Sciatic nerve (tissue), 2 donors: ENCODE results near the gene VPS13D. TPM values are rescaled to one million over a fixed set of nuclear protein-coding genes. Genes with fewer than 3 reads are reported as not detected.

Experiments used
- ATAC-seq: fragments of 200-7000 bp; cut with Tn5 transposase; one replicate; pipeline ENCODE4 v1.9.1; 2020; ENCODE audit warnings: mild to moderate bottlenecking, moderate library complexity
- DNase-seq: peaks from one replicate; pipeline ENCODE4 v3.0.0-alpha.2; 2020; ENCODE audit warnings: low spot score
- intact Hi-C: fragments of 100-400 bp; cut with DNase I; formaldehyde crosslinking; loops from one replicate; pipeline ENCODE4 v1.14.2; 2022
- total RNA-seq: library from RNA; stranded (reverse); fragmentation: NEBNext Ultra II Directional; extraction: Animal tissue kit (Norgen Biotek cat#: 25700); gene quantifications from one replicate; pipeline ENCODE4 v1.2.1, GENCODE V29; 2021
- donor health status: DM: no; HTN: no; CAD: no.
- donor health status: DM: no; HTN: no; CAD: no.

The VPS13D gene
- total RNA-seq, 1 donor from 2014 or later = 123 TPM

- intact Hi-C loops = no loop called here
- DNase-seq (no peak), ATAC-seq (no peak)
These were observed 178.2 kb downstream of the VPS13D start for GRCh38 chr1:12407962-12408454.

GRCh38 chr1:12408662-12409061 is 178.8 kb downstream of the VPS13D start:
- DNase-seq (no peak), ATAC-seq (no peak)
- intact Hi-C loops = no loop called here

- ATAC-seq (no peak), DNase-seq (peak; percentile 72)
- intact Hi-C loops = no loop called here
These were observed 179.9 kb downstream of the VPS13D start for GRCh38 chr1:12409681-12410080.

- intact Hi-C loops = no loop called here
- DNase-seq (no peak), ATAC-seq (no peak)
These were observed 180.5 kb downstream of the VPS13D start for GRCh38 chr1:12410351-12410750.

GRCh38 chr1:12411098-12411497 is 181.3 kb downstream of the VPS13D start:
- no peak for ATAC-seq
- DNase-seq = no peak
- intact Hi-C loops = no loop called here

- ATAC-seq = no peak
- intact Hi-C loops = no loop called here
- DNase-seq = no peak
These were observed 181.9 kb downstream of the VPS13D start for GRCh38 chr1:12411747-12412146.

GRCh38 chr1:12412439-12412838 is 182.6 kb downstream of the VPS13D start:
- intact Hi-C loops = no loop called here
- ATAC-seq = no peak
- DNase-seq = no peak

GRCh38 chr1:12413664-12414410 is 184.0 kb downstream of the VPS13D start:
- DNase-seq (no peak), ATAC-seq (no peak)

GRCh38 chr1:12414444-12415018 is 184.7 kb downstream of the VPS13D start:
- intact Hi-C loops = no loop called here
- ATAC-seq (no peak), DNase-seq (no peak)

More at GRCh38 chr1:12413664-12414410, 184.0 kb downstream of the VPS13D start:
- intact Hi-C loops = no loop called here

GRCh38 chr1:12415038-12415466 is 185.2 kb downstream of the VPS13D start:
- peak; percentile 33 for ATAC-seq
- intact Hi-C loops = no loop called here
- no peak for DNase-seq

GRCh38 chr1:12416101-12416500 is 186.3 kb downstream of the VPS13D start:
- ATAC-seq (peak; percentile 18), DNase-seq (no peak)
- intact Hi-C loops = no loop called here

- DNase-seq (no peak), ATAC-seq (no peak)
- intact Hi-C loops = no loop called here
These were observed 186.9 kb downstream of the VPS13D start for GRCh38 chr1:12416744-12417143.

- DNase-seq = no peak
- ATAC-seq = no peak
- intact Hi-C loops = no loop called here
These were observed 187.6 kb downstream of the VPS13D start for GRCh38 chr1:12417389-12417788.

GRCh38 chr1:12420171-12420570 is 190.3 kb downstream of the VPS13D start:
- intact Hi-C loops = no loop called here
- DNase-seq (no peak), ATAC-seq (no peak)

- intact Hi-C loops = no loop called here
- DNase-seq (no peak), ATAC-seq (no peak)
These were observed 192.7 kb downstream of the VPS13D start for GRCh38 chr1:12422488-12422887.

- DNase-seq (no peak), ATAC-seq (peak; percentile 42)
- intact Hi-C loops = no loop called here
These were observed 194.3 kb downstream of the VPS13D start for GRCh38 chr1:12424087-12424529.

GRCh38 chr1:12424793-12425192 is 195.0 kb downstream of the VPS13D start:
- ATAC-seq = no peak
- DNase-seq = no peak
- intact Hi-C loops = no loop called here

GRCh38 chr1:12426030-12426429 is 196.2 kb downstream of the VPS13D start:
- intact Hi-C loops = no loop called here
- DNase-seq (no peak), ATAC-seq (no peak)

GRCh38 chr1:12428334-12428733 is 198.5 kb downstream of the VPS13D start:
- no peak for DNase-seq
- no peak for ATAC-seq
- intact Hi-C loops = no loop called here

- intact Hi-C loops = no loop called here
- no peak for DNase-seq
- no peak for ATAC-seq
These were observed 200.7 kb downstream of the VPS13D start for GRCh38 chr1:12430525-12430924.

GRCh38 chr1:12432897-12433296 is 203.1 kb downstream of the VPS13D start:
- intact Hi-C loops = no loop called here
- ATAC-seq = peak; percentile 17
- DNase-seq = no peak
